Vagina (tissue), 2 donors: ENCODE data around the gene TNIP2. TPM values are rescaled to one million over a fixed set of nuclear protein-coding genes. Genes with fewer than 3 reads are reported as not detected.
"Not testable (repeated sequence)": the region's sequence is repeated elsewhere in the genome, so short reads cannot be mapped to it uniquely, and the experiment has no call there.

Experiments
- DNase-seq, 2 donors: peaks; one replicate each; pipeline ENCODE4 v3.0.0-alpha.2; 2017; ENCODE audit errors: extremely low spot score in 2 of 2
- H3K27ac ChIP-seq: fragments of 200-600 bp; sonication (generic); one replicate; pipeline ENCODE4 v1.5.1; 2019
- H3K27me3 ChIP-seq: fragments of 200-600 bp; sonication (generic); one replicate; pipeline ENCODE4 v1.5.1; 2019
- H3K36me3 ChIP-seq, 2 donors: fragments of 200-600 bp; sonication (generic); one replicate each; pipeline ENCODE4 v1.5.1; 2017 to 2019
- H3K4me1 ChIP-seq: fragments of 200-600 bp; sonication (generic); one replicate; pipeline ENCODE4 v1.5.1; 2019
- H3K4me3 ChIP-seq, 2 donors: fragments of 200-600 bp; sonication (generic); 1 replicate in 1 of 2; 2 replicates in 1 of 2; pipeline ENCODE4 v1.5.1; 2016 to 2019
- H3K9me3 ChIP-seq: fragments of 200-600 bp; sonication (generic); one replicate; pipeline ENCODE4 v1.5.1; 2019
- CTCF ChIP-seq, 3 experiments: fragments of 450-650 bp in 2 of 3; fragments of 200-600 bp in 1 of 3; sonication (generic) in 1 of 3; IDR thresholded peaks; one replicate each; pipeline ENCODE4 v1.5.1; 2017 to 2019; ENCODE audit warnings: antibody characterized with exemption in 3 of 3, mild to moderate bottlenecking in 2 of 3, moderate library complexity in 2 of 3
- POLR2A ChIP-seq, 2 donors: fragments of 450-650 bp; IDR thresholded peaks; one replicate each; pipeline ENCODE4 v1.6.1; 2017; ENCODE audit warnings: antibody characterized with exemption in 2 of 2, mild to moderate bottlenecking in 2 of 2, moderate library complexity in 2 of 2
- POLR2AphosphoS5 ChIP-seq, 2 donors: sonication (generic); formaldehyde crosslinking; IDR thresholded peaks; one replicate each; pipeline ENCODE4 v1.9.0; 2017; ENCODE audit warnings: antibody characterized with exemption in 2 of 2, mild to moderate bottlenecking in 2 of 2, low read depth in 1 of 2; ENCODE audit not compliant: insufficient read depth in 1 of 2
- intact Hi-C: fragments of 100-400 bp; cut with DNase I; formaldehyde crosslinking; loops from one replicate; pipeline ENCODE4 v1.15.1; 2023
- total RNA-seq: library from RNA; depleted of rRNA; stranded (reverse); fragments of >200 nt; gene quantifications from one replicate; pipeline ENCODE4 v1.2.3, GENCODE V29; 2016

The TNIP2 gene
- total RNA-seq, 1 donor from 2014 or later: 57.0 TPM

GRCh38 chr4:2786152-2786671, 30.1 kb upstream of the TNIP2 start:
- Histone ChIP-seq H3K27me3 (no peaks in the 10 kb centered on the region), H3K9me3 (no peaks in the 10 kb centered on the region), H3K27ac (no peak overlapping the region), H3K36me3 (no peaks in the 10 kb centered on the region), H3K4me1 (peaks cover 27% of the 10 kb centered on the region), H3K4me3 (no peak overlapping the region)
- DNase-seq: no peak
- intact Hi-C loops: no loop called here
- TF ChIP-seq POLR2A (IDR thresholded peaks at IDR 0.05): no peak
- no peak for TF ChIP-seq CTCF (IDR thresholded peaks at IDR 0.05)
- TF ChIP-seq POLR2AphosphoS5 (IDR thresholded peaks at IDR 0.05; ENCODE audit: insufficient read depth in 1 of 2, low read depth in 1 of 2): no peak

- H3K27ac ChIP-seq: no peak overlapping the region
- peaks cover 27% of the 10 kb centered on the region for H3K4me1 ChIP-seq
- intact Hi-C loops: no loop called here
- no peak overlapping the region for H3K4me3 ChIP-seq
- no peaks in the 10 kb centered on the region for H3K27me3 ChIP-seq
- no peaks in the 10 kb centered on the region for H3K9me3 ChIP-seq
- TF ChIP-seq POLR2A (IDR thresholded peaks at IDR 0.05) (no peak), POLR2AphosphoS5 (IDR thresholded peaks at IDR 0.05; ENCODE audit: insufficient read depth in 1 of 2, low read depth in 1 of 2) (no peak), CTCF (IDR thresholded peaks at IDR 0.05) (no peak)
- no peaks in the 10 kb centered on the region for H3K36me3 ChIP-seq
- no peak for DNase-seq
Measured at GRCh38 chr4:2785613-2786012, 29.5 kb upstream of the TNIP2 start.

DNA sequence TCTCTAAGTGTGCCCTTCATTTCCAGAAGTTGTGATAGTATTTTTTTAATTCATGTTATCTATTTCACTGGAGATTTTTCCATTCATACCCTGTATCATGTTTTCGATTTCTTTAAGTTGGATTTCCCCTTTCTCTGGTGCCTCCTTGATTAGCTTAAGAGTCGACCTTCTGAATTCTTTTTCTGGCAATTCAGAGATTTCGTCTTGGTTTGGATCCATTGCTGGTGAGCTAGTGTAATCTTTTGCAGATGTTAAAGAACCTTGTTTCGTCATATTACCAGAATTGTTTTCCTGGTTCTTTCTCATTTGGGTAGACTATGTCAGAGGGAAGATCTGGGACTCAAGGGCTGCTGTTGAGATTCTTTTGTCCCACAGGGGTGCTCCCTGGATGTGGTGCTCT, 27.7 kb upstream of the TNIP2 start:
- no peak for DNase-seq
- intact Hi-C loops: no loop called here
- Histone ChIP-seq H3K9me3 (no peaks in the 10 kb centered on the region), H3K4me1 (peaks cover 26% of the 10 kb centered on the region), H3K27ac (no peak overlapping the region), H3K36me3 (no peaks in the 10 kb centered on the region), H3K4me3 (no peak overlapping the region), H3K27me3 (no peaks in the 10 kb centered on the region)
- no peak for TF ChIP-seq POLR2AphosphoS5 (IDR thresholded peaks at IDR 0.05; ENCODE audit: insufficient read depth in 1 of 2, low read depth in 1 of 2)
- TF ChIP-seq POLR2A (IDR thresholded peaks at IDR 0.05): no peak
- TF ChIP-seq CTCF (IDR thresholded peaks at IDR 0.05): no peak

DNA sequence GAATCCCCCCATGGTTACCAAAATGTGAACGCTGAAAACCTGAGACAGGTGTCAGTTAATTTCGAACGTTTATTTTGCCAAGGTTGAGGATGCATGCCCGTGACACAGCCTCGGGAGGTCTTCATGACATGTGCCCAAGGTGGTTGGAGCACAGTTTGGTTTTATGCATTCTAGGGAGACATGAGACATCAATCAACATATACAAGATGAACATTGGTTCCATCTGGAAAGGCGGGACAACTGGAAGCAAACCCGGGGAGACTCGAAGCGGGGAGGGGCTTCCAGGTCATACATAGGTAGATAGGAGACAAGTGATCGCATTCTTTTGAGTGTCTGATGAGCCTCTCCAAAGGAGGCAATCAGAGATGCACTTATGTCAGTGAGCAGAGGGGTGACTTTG, 25.8 kb upstream of the TNIP2 start:
- TF ChIP-seq POLR2A (IDR thresholded peaks at IDR 0.05) (no peak), POLR2AphosphoS5 (IDR thresholded peaks at IDR 0.05; ENCODE audit: insufficient read depth in 1 of 2, low read depth in 1 of 2) (no peak), CTCF (IDR thresholded peaks at IDR 0.05) (no peak)
- Histone ChIP-seq H3K27ac (no peak overlapping the region), H3K4me3 (no peak overlapping the region), H3K27me3 (no peaks in the 10 kb centered on the region), H3K9me3 (no peaks in the 10 kb centered on the region), H3K4me1 (peaks cover 7% of the 10 kb centered on the region), H3K36me3 (no peaks in the 10 kb centered on the region)
- intact Hi-C loops: no loop called here
- no peak for DNase-seq

- H3K27me3 ChIP-seq, H3K36me3 ChIP-seq, H3K9me3 ChIP-seq, H3K4me3 ChIP-seq, H3K4me1 ChIP-seq, intact Hi-C loops, DNase-seq, H3K27ac ChIP-seq: not testable (repeated sequence)
Measured at GRCh38 chr4:2780643-2781042, 24.5 kb upstream of the TNIP2 start.

DNA sequence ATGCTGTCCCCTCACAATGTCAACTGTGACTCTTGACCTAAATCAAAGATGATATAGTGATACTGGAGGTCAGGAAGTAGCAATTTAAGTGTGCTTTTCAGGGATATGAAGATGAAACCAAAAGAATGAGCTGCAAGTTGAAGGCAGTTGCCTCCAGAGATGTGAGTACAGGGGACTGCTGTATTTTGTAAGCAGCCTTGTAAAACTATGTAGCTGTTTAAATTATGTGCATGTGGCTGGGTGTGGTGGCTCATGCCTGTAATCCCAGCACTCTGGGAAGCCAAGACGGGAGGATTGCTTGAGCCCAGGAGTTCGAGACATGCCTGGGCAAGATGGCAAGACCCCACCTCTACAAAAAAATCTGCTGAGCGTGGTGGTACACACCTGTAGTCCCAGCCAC, 15.1 kb upstream of the TNIP2 start:
- no peaks in the 10 kb centered on the region for H3K36me3 ChIP-seq
- no peaks in the 10 kb centered on the region for H3K9me3 ChIP-seq
- no peak for TF ChIP-seq POLR2AphosphoS5 (IDR thresholded peaks at IDR 0.05; ENCODE audit: insufficient read depth in 1 of 2, low read depth in 1 of 2)
- TF ChIP-seq POLR2A (IDR thresholded peaks at IDR 0.05): no peak
- TF ChIP-seq CTCF (IDR thresholded peaks at IDR 0.05): no peak
- no peaks in the 10 kb centered on the region for H3K4me1 ChIP-seq
- H3K27ac ChIP-seq: no peak overlapping the region
- no peak for DNase-seq
- no peak overlapping the region for H3K4me3 ChIP-seq
- H3K27me3 ChIP-seq: no peaks in the 10 kb centered on the region
- intact Hi-C loops: no loop called here
